ENCODE measurements around the gene TRPV3. TPM values are rescaled to one million over a fixed set of nuclear protein-coding genes. Genes with fewer than 3 reads are reported as not detected.

Gene TRPV3
- total and polyA plus RNA-seq, 2 of the 8 experiments (the other 6 are each of a cell fraction or from before 2014, with no cell fraction given): 0.56 to 1.0 TPM

GRCh38 chr17:3603870-3604259 lies 46.3 kb upstream of the TRPV3 start (continued):
- TF ChIP-seq POU5F1 (IDR thresholded peaks at IDR 0.05; ENCODE audit: low read depth, low read length): no peak

Measured in H1 (cell line).